Naive B cell (primary cell): ENCODE data around the gene HSD17B12. TPM values are rescaled to one million over a fixed set of nuclear protein-coding genes. Genes with fewer than 3 reads are reported as not detected.

ENCODE experiments used
- polyA plus RNA-seq, 6 donors: library from polyadenylated mRNA; unstranded; fragments of 300-500 nt; fragmentation: Illumina TruSeq; gene quantifications; one replicate each; pipeline ENCODE4 v1.2.3, GENCODE V29; 2021; ENCODE audit warnings: low read depth in 6 of 6

Gene HSD17B12
- polyA plus RNA-seq, 6 donors from 2014 or later = 27.1 to 49.8 (median 40.6) TPM

Other genes with a start within 250 kb of the HSD17B12 start
- gene ALKBH3, start 200.1 kb downstream of the HSD17B12 start, polyA plus RNA-seq = 10 to 100 TPM; 15.3 to 40.4 (median 33.5) TPM